ENCODE results near the gene HSD17B11. TPM values are rescaled to one million over a fixed set of nuclear protein-coding genes. Genes with fewer than 3 reads are reported as not detected.
"Not testable (repeated sequence)": the region's sequence is repeated elsewhere in the genome, so short reads cannot be mapped to it uniquely, and the experiment has no call there.

HSD17B11 gene
- total and polyA plus RNA-seq, 8 donors = 20.0 to 53.5 (median 34.8) TPM

DNA sequence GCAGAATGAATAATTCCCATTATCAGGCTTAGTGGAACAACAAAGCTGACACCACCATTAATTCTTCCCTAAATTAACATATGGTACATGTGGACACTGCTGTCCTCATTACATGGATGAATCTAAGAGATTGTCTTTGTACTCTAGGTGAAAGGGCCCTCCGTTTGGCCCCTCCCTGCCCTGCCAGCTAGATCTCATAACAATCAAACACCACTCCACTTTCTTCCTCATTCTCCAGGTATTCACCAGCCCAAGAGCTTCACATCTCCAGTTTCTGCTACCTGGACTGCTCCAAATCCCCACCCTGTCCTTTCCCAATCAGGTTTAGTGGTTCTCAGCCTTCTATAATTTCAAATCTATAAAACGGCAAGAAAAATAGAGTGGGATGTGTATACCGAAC lies 3.8 kb downstream of the HSD17B11 start:
- ATAC-seq (no peak), DNase-seq (no peak), FAIRE-seq (no peak)
- Histone ChIP-seq H3K27ac (no peak overlapping the region), H3K4me3 (no peak overlapping the region), H3K4me1 (peaks cover 0 to 18% (median 7%) of the 10 kb centered on the region in 3 donors), H3K9me3 (no peaks in the 10 kb centered on the region), H3K27me3 (no peaks in the 10 kb centered on the region), H3K36me3 (no peaks in the 10 kb centered on the region)
- intact Hi-C loops (cut with DNase I) = no loop called here
- TF ChIP-seq, protein P1, sequence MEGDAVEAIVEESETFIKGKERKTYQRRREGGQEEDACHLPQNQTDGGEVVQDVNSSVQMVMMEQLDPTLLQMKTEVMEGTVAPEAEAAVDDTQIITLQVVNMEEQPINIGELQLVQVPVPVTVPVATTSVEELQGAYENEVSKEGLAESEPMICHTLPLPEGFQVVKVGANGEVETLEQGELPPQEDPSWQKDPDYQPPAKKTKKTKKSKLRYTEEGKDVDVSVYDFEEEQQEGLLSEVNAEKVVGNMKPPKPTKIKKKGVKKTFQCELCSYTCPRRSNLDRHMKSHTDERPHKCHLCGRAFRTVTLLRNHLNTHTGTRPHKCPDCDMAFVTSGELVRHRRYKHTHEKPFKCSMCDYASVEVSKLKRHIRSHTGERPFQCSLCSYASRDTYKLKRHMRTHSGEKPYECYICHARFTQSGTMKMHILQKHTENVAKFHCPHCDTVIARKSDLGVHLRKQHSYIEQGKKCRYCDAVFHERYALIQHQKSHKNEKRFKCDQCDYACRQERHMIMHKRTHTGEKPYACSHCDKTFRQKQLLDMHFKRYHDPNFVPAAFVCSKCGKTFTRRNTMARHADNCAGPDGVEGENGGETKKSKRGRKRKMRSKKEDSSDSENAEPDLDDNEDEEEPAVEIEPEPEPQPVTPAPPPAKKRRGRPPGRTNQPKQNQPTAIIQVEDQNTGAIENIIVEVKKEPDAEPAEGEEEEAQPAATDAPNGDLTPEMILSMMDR (IDR thresholded peaks at IDR 0.05) = no peak
- 82 to 90% methylated on average over 3 of the region's 3 CpGs for WGBS, 2 donors

DNA sequence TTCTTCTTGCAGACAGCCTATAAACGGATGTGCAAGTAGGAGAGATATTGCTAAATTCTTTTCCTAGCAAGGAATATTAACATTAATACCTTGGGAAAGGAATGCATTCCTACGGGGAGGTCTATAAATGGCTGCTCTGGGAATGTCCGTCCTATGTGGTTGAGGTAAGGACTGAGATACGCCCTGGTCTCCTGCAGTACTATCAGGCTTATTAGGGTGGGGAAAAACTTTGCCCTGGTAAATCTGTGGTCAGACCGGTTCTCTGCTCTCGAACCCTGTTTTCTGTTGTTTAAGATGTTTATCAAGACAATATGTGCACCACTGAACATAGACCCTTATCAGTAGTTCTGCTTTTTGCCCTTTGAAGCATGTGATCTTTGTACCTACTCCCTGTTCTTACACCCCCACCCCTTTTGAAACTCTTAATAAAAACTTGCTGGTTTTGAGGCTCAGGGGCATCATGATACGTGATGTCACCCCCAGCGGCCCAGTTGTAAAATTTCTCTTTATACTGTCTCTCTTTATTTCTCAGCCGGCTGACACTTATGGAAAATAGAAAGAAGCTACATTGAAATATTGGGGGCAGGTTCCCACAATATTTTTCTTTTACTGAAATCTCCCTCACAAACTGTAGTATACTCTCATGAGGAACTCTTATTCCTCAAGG lies 6.4 kb downstream of the HSD17B11 start:
- DNase-seq; H3K4me3 ChIP-seq; H3K9me3 ChIP-seq; intact Hi-C loops (cut with DNase I); FAIRE-seq; ATAC-seq; H3K27me3 ChIP-seq; H3K27ac ChIP-seq; H3K36me3 ChIP-seq: not testable (repeated sequence)
- WGBS, 2 donors = 89 to 90% methylated on average over 9 of the region's 9 CpGs
- peaks cover 0 to 14% (median 5%) of the 10 kb centered on the region in 3 donors for H3K4me1 ChIP-seq

DNA sequence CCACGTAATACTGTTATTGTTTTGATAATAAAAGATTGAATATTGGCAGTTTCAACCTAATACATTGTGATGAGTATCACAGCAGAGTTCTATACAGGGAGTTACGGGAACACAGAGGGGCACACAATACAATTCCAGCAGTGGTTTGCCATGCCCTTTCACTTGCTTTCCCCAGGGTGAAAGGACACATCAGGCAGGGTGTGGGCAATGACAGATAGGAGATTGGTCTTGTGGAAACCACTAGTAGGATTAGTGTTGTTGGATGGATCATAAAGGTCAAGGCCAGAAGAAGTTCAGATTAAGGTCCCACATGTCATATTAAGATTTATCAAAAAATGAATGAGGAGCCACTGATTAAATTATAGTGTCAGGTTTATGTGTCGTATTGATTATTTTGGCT lies 8.1 kb downstream of the HSD17B11 start:
- peaks cover 0 to 6% (median 0%) of the 10 kb centered on the region in 3 donors for H3K36me3 ChIP-seq
- no peak overlapping the region for H3K27ac ChIP-seq
- DNase-seq (no peak), FAIRE-seq (no peak), ATAC-seq (no peak)
- H3K27me3 ChIP-seq = no peaks in the 10 kb centered on the region
- no peak overlapping the region for H3K4me3 ChIP-seq
- intact Hi-C loops (cut with DNase I) = no loop called here
- H3K4me1 ChIP-seq = peaks cover 0 to 8% (median 5%) of the 10 kb centered on the region in 3 donors
- no peaks in the 10 kb centered on the region for H3K9me3 ChIP-seq
- WGBS, 2 donors = 83 to 89% methylated on average over 3 of the region's 3 CpGs
- TF ChIP-seq, protein P1 (IDR thresholded peaks at IDR 0.05) = no peak

DNA sequence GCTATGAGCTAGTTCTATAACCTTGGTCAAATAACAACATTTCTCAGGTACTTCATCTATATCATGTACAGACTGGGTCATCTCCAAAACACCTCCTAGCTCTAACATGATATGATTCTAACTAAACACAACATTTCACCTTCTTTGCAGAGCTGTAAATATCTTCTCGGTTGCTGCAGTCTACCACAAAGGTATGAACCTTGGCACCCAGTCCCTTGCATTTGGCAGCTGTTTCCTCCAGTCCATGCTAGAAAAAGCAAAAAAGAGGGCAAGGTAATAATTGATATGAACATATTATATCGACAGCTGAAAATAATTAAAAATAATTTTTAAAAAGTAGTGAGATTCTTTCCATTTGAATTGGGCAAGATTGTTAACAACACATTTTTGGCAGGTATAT lies 8.9 kb downstream of the HSD17B11 start:
- FAIRE-seq = no peak
- 14 to 19% methylated on average over 2 of the region's 2 CpGs for WGBS, 2 donors
- intact Hi-C loops (cut with DNase I) = no loop called here
- H3K4me1 ChIP-seq = peaks cover 0 to 7% (median 5%) of the 10 kb centered on the region in 3 donors
- no peak for ATAC-seq
- TF ChIP-seq, protein P1 (IDR thresholded peaks at IDR 0.05) = no peak
- H3K27ac ChIP-seq = no peak overlapping the region
- H3K4me3 ChIP-seq = no peak overlapping the region
- H3K27me3 ChIP-seq = no peaks in the 10 kb centered on the region
- H3K36me3 ChIP-seq = peaks cover 0 to 6% (median 0%) of the 10 kb centered on the region in 3 donors
- no peaks in the 10 kb centered on the region for H3K9me3 ChIP-seq
- DNase-seq = no peak

DNA sequence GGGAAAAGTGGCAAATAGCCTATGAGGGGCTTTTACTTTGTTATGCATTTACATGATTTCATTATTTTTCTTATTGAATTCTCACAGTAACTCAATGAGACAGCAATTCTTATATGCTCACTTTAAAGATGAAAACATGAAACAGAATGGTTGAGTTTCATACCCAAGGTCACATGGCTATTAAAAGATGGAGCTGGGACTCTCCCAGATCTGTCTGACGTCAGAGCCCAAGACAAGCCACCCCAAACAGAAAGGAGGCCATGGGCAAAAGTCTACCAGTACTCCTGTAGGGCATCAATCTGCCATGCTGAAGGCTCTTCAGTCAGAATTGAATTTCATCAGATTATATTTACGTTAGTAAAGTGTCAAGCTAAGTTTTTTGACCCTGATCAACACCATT lies 13.2 kb downstream of the HSD17B11 start:
- H3K4me3 ChIP-seq = no peak overlapping the region
- DNase-seq (no peak), ATAC-seq (no peak), FAIRE-seq (no peak)
- peaks cover 0 to 8% (median 8%) of the 10 kb centered on the region in 3 donors for H3K4me1 ChIP-seq
- H3K9me3 ChIP-seq = no peaks in the 10 kb centered on the region
- WGBS, 2 donors = 80 to 86% methylated on average over 2 of the region's 2 CpGs
- no peak overlapping the region for H3K27ac ChIP-seq
- intact Hi-C loops (cut with DNase I) = loop anchor here in 1 of 3 donors (10.0 kb wide), 1 partner anchor 77 kb away; no protein-coding TSS in a partner anchor
- TF ChIP-seq, protein P1 (IDR thresholded peaks at IDR 0.05) = no peak
- no peaks in the 10 kb centered on the region for H3K27me3 ChIP-seq
- H3K36me3 ChIP-seq = peaks cover 0 to 10% (median 0%) of the 10 kb centered on the region in 3 donors
